ENCODE data around the gene COL12A1.

DNA sequence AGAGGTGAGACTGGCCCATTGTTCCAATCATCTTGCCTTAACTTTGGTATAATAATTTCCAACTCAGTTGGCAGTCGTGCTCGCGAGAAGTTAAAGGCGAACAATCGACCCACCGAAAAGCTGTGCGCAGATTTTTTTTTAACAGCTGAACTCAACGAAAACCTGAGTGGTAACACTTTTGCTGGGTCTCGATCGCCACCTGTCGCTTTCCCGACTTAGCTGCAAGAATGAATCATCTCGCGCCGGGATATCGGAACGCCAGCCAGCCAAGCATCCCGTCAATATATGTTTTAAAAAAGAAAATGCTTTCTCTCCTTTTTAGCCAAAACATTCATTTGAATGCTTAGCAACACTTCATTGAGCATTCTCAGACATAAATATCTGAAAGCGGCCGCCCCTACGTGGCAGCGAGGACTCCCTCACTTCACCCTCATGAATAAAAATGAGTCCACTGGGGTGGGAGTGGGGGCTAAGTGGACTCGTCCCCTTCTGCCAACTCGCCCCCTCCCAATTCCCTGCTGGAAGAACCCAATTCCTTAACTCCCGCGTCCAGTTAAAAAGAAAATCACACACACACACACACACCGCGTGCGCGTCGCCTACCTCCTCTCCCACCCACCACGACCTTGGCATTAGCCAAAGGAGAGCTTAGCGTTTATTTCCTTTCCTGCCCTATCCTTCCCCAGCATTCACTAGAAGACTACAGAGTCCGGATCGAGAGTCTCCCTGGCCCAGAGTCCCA, 1.5 kb downstream of the COL12A1 start:
- TF ChIP-seq, protein P1, sequence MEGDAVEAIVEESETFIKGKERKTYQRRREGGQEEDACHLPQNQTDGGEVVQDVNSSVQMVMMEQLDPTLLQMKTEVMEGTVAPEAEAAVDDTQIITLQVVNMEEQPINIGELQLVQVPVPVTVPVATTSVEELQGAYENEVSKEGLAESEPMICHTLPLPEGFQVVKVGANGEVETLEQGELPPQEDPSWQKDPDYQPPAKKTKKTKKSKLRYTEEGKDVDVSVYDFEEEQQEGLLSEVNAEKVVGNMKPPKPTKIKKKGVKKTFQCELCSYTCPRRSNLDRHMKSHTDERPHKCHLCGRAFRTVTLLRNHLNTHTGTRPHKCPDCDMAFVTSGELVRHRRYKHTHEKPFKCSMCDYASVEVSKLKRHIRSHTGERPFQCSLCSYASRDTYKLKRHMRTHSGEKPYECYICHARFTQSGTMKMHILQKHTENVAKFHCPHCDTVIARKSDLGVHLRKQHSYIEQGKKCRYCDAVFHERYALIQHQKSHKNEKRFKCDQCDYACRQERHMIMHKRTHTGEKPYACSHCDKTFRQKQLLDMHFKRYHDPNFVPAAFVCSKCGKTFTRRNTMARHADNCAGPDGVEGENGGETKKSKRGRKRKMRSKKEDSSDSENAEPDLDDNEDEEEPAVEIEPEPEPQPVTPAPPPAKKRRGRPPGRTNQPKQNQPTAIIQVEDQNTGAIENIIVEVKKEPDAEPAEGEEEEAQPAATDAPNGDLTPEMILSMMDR (conservative IDR thresholded peaks at IDR 0.05; ENCODE audit: low read depth, low read length) = peak; percentile 85
- peak; percentile 42 for TF ChIP-seq EZH2 (IDR thresholded peaks at IDR 0.05; ENCODE audit: borderline replicate concordance, low read depth, low read length, poor library complexity, severe bottlenecking)
